Activated CD4-positive, alpha-beta T cell treated with anti-CD3 and anti-CD28 coated beads, Interleukin-10, Interleukin-2, amounts not matched to agents 100 ng/mL and 50 ng/mL, durations not matched to agents 16 hours and 8 hours (primary cell): ENCODE results near the gene AUTS2.
A peak's percentile ranks its signal among the peaks of the same experiment; 100 is the strongest.

Experiments used
- DNase-seq: peaks from one replicate; pipeline ENCODE4 v3.0.0-alpha.2; 2020

The AUTS2 gene

DNA sequence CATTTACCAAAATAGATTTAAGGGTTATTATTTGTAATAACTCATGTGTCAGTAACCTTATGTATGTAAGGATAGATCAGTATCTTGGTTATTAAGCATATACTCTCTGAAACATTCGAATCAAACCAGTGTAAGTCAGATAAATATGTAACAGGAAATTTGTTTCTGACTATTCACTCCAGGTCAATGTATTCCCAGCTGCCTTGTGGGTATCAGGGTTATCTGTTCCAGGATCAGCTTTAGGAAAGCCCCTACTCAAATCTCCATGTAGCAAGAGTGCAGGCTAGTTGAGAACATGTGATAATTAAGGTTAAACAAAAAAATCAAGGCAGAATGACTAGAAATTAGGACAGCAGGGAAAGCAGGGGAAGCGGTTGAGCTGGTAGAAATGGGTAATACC, 201.7 kb downstream of the AUTS2 start:
- DNase-seq: no peak

DNA sequence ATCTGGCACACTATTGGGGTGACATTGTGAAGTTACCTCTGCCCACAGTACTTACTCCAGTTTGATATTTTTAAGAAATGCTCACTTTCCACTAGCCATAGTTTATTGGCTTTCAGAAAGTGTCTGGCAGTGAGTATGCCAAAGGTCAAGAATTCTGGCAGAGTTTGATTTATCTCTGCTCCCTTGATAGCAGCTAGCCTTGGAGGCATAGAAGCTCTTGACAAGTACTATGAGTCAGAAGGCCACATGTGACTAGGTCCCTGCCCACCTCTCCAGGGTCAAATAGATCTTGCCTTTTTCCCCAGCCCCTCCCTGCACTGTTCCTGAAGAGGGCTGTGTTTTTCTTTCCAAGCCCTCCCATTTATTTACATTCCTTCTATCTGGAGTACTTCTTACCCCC, 202.2 kb downstream of the AUTS2 start:
- DNase-seq: no peak

- DNase-seq: no peak
Observed at GRCh38 chr7:69801729-69802682, 203.7 kb downstream of the AUTS2 start.

GRCh38 chr7:69803699-69804516, 205.6 kb downstream of the AUTS2 start:
- peak; percentile 77 for DNase-seq

DNA sequence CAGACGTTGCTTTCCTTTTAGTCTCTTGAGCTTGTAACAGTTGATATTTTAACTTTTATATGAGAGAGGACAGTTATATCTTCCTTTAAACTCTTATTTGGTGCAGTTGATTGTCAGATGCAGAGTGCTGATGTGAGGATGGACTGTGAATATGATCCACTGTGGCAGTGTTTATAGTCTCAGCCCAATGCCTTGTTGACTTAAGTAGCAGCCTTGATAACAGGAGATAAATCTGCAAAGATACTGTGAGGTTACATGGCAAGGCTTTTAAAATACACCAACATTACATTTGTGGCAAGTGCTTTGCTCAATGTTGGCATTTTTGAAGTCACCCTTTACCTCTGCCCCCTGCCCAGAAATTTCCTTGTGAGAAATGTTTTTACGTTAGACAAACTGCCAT, 206.7 kb downstream of the AUTS2 start:
- no peak for DNase-seq

GRCh38 chr7:69808391-69808790, 210.1 kb downstream of the AUTS2 start:
- no peak for DNase-seq

- no peak for DNase-seq
Observed at GRCh38 chr7:69811476-69812308, 213.4 kb downstream of the AUTS2 start.

- no peak for DNase-seq
Observed at GRCh38 chr7:69812756-69813155, 214.5 kb downstream of the AUTS2 start.

- DNase-seq: no peak
Observed at GRCh38 chr7:69813637-69814240, 215.5 kb downstream of the AUTS2 start.

- no peak for DNase-seq
Observed at GRCh38 chr7:69814421-69814962, 216.2 kb downstream of the AUTS2 start.

GRCh38 chr7:69816501-69816900, 218.2 kb downstream of the AUTS2 start:
- no peak for DNase-seq

- DNase-seq: no peak
Observed at GRCh38 chr7:69817121-69817520, 218.8 kb downstream of the AUTS2 start.

- DNase-seq: no peak
Observed at GRCh38 chr7:69817841-69818635, 219.8 kb downstream of the AUTS2 start.

GRCh38 chr7:69818636-69819332, 220.5 kb downstream of the AUTS2 start:
- no peak for DNase-seq

DNA sequence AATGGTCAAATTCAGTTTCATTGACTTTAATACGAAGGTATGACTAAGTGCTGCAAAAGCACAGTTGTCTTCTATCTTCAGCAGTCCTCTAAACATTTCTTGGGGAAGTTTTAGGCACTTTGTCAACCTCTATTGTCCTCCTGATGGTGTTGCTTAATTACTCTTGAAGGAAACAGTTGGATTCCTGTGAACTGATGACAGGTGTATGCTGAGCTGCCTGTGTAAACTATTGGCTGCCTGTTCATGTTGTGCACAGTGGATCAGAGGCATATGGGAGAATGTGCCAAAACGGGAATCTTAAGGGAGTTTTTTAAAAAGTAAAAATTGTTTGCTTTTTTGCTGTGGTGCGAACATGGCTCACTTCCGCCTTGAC, 221.0 kb downstream of the AUTS2 start:
- DNase-seq: no peak

DNA sequence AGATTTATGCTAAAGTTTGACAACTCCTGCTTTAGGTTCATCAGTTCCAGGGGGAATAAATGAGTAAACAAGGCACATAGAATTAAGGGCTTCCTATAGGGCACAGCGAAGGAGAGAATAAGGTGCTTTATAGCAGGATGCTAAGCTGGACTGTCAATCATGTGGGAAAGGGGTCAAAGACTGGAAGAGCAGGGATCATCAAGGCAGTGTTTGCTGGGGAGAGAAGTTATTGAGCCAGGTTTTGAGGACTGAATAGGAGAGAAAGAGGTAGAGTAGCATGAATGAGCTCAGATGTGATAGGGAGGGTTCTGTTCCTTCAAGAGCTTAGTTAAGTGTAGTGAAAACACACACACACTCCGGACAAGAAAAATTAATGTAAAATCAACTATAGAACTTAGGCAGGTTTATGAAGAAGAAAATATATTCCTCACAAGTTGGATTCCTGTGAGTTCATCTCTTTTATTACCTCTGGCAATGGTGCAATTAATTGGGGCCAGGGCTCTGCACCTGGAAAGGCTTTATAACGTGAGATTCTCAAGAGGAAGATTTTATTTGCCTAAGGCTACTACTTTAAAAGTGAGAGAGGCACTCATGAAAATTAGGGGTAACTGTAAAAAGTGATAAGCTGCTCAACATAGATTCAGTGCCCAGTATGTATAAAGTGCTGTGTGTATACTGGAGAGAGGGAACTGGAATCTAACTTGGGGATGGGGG, 222.4 kb downstream of the AUTS2 start:
- DNase-seq: no peak

DNA sequence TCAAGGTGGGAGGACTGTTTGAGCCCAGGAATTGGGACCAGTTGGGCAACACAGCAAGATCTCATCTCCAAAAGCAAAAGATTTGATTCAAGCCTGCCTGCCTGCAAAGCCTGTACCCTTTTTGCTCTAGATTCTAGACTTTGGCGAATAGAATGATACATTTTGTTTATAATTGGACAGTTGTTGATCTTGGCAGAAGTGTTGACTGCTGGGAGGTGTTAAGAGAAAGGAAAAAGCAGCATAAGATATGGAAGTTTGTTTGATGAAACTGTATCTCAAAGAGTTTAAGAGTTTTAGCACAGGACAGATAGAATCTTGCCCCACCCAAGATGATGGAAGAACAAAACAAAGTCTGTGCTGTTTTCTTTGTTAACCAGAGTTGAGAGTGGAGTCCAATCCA, 224.1 kb downstream of the AUTS2 start:
- no peak for DNase-seq

DNA sequence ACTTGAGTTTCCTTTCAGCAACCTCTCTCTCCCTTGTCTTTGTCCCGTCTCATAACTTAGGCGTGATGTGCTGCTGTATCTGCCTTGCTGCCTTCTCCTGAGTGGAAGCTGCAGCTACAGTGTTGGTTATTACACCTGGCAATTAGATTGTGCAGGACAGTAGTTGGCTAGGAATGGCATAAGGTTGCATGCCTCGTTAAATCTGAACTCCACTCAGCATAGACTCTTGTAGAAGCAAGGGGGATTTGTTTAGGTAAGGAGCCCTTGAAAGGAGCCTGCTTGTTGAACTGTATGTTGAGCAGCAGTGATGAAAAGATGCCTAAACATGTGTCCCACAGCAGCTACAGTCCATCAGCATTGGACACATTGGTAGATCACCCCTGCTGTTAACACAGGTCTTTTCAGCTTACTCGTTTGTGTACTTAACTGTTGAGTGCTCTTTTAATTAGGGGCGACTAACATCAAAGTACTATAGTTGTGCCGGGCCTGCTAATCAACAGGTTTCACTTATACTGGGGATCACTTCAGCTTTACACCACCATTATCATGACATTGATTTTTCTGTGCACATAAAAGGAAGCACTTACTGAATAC, 225.0 kb downstream of the AUTS2 start:
- DNase-seq: no peak

DNA sequence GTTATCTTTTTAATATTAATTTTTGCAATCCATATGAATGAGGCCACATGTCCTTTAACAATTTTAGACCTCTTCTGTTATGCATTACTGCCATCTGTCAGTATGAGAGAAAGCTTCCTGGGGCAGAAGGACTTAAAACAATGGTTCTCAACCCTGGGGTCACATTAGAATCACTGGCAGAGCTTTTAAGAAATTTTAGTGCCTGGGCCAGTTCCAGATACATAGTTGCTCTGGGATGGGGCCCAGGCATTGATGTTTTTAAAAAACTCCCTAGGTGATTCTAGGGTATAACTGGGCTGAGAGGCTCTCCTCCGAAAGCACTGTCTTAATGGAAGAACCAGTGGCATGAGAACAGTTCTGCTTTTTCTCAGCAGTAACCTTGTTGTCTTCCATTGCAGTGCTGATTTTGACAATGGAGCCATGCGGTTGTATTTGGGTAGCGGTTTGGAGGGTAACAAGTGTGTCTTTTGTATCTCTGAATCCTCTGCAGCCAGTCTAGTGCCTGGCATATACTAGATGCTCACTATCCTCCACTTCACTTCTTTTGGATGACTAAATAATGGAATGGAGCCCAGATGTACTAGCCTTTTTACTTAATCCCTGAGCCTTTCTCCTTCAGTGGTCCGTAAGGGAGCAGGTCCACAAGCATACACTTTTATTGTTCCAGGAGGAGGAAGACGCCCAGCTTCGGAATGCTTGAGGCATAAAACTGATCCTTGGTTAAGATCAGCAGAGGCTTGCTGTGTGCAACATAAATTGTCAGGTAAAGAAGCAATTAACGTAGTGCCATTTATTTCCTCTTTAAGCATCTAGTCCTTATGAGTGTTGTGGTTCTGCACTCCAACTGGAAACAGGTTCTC, 227.1 kb downstream of the AUTS2 start:
- no peak for DNase-seq
